Stomach smooth muscle (tissue), 2 donors: Measurements from ENCODE around the gene CD99.
"Not testable (repeated sequence)": the region's sequence is repeated elsewhere in the genome, so short reads cannot be mapped to it uniquely, and the experiment has no call there.

Experiments used
- H3K27ac ChIP-seq: one replicate; pipeline ENCODE4 v1.7.0; 2013; ENCODE audit warnings: mild to moderate bottlenecking, low read length, inconsistent platforms
- H3K27me3 ChIP-seq, 2 donors: one replicate each; pipeline ENCODE4 v1.7.0; 2013; ENCODE audit warnings: low read length in 2 of 2; ENCODE audit not compliant: insufficient read depth in 2 of 2, control insufficient read depth in 1 of 2
- H3K36me3 ChIP-seq, 2 donors: one replicate each; pipeline ENCODE4 v1.7.0; 2013; ENCODE audit warnings: low read length in 2 of 2; ENCODE audit not compliant: control insufficient read depth in 2 of 2, insufficient read depth in 2 of 2
- H3K4me1 ChIP-seq: one replicate; pipeline ENCODE4 v1.7.0; 2013; ENCODE audit warnings: low read length; ENCODE audit not compliant: control insufficient read depth, insufficient read depth
- H3K4me3 ChIP-seq, 2 donors: one replicate each; pipeline ENCODE4 v1.7.0; 2013; ENCODE audit warnings: low read length in 2 of 2
- H3K9ac ChIP-seq, 2 donors: one replicate each; pipeline ENCODE4 v1.7.0; 2013; ENCODE audit warnings: low read length in 2 of 2, mild to moderate bottlenecking in 1 of 2
- H3K9me3 ChIP-seq, 2 donors: one replicate each; pipeline ENCODE4 v1.7.0; 2013; ENCODE audit warnings: low read length in 2 of 2; ENCODE audit not compliant: control insufficient read depth in 2 of 2
- donor health status: healthy.
- donor health status: Pancreatic carcinoma.

Gene CD99

DNA sequence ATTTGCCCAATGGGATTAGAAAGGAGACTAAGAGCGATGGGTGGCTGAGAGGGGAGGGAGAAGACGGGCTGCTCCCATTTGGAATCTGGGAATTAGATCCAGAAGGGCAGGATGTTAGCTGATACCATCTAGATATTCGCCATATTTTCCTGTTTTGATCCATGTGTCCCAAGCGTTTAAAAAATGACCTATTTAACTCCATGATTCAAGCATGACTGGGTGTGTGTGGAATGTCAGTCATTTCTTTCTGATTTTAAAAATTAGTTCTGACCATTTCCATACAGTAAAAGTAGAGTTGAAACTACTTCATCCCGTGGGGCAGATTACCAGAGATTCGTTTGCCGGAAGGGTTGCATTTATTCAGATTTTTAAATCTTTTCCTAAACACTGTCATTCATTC lies 61.3 kb downstream of the CD99 start:
- not testable (repeated sequence) for H3K9ac ChIP-seq, H3K27ac ChIP-seq, H3K27me3 ChIP-seq, H3K9me3 ChIP-seq, H3K36me3 ChIP-seq, H3K4me3 ChIP-seq, H3K4me1 ChIP-seq

DNA sequence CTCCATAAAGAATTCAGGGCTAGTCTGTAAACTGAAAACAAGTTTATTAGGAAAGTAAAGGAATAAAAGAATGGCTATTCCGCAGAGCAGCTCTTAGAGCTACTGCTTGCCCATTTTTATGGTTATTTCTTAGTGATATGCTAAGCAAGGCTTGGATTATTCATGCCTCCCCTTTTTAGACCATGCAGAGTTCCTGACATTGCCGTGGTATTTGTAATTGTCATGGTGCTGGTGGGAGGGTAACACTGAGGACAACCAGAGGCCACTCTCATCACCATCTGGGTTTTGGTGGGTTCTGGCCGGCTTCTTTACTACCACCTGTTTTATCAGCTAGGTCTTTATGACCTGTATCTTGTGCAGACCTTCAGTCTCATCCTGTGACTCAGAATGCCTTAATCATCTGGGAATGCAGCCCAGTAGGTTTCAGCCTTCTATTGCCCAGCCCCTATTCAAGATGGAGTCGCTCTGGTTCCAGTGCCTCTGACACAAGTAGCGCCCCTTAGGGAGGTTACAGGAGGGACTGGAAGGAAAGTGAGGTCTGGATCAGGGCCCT lies 64.1 kb downstream of the CD99 start:
- not testable (repeated sequence) for H3K36me3 ChIP-seq, H3K9me3 ChIP-seq, H3K9ac ChIP-seq, H3K4me1 ChIP-seq, H3K4me3 ChIP-seq, H3K27ac ChIP-seq, H3K27me3 ChIP-seq

DNA sequence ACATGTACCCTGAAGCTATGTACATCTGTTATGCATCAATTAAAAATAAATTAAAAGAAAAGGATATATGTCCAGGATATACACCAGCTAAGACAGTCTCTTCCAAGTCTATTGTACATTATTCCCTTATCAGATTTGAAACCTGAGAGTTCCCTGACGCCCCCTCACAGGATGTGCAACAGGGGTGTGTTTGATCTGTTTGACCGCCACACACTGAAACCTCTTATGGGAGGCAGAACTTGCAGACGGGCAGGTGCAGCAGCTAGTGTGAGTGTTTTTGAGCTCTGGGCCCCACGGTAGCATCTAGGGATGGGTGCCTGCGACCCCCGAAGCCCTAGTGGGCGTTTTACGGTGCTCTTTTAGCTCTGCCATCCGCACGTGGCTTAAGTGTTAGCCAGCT lies 65.5 kb downstream of the CD99 start:
- no peak overlapping the region for H3K4me3 ChIP-seq
- H3K27me3 ChIP-seq, result peaks cover 0 to 3% of the 10 kb centered on the region in 2 donors
- no peaks in the 10 kb centered on the region for H3K4me1 ChIP-seq
- no peak overlapping the region for H3K27ac ChIP-seq
- H3K36me3 ChIP-seq, result no peaks in the 10 kb centered on the region
- H3K9me3 ChIP-seq, result no peaks in the 10 kb centered on the region
- H3K9ac ChIP-seq, result no peak overlapping the region

DNA sequence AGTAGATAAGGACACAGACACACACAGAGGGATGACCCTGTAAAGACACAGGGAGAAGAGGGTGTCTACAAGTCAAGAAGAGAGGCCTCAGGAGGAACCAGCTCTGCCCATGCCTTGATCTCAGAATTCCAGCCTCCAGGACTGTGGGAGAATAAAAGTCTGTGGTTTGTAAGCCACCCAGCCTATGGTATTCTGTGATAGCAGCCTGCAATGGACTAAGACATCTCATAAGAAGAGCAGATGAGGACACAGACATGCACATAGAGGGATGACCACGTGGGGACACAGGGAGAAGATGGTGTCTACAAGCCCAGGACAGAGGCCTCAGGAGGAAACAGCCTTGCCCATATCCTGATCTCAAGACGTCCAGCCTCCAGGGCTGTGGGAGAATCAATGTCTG lies 70.2 kb downstream of the CD99 start:
- Histone ChIP-seq H3K27me3 (peaks cover 0 to 3% of the 10 kb centered on the region in 2 donors), H3K9me3 (no peaks in the 10 kb centered on the region), H3K27ac (no peak overlapping the region), H3K4me1 (peaks cover 5% of the 10 kb centered on the region), H3K36me3 (no peaks in the 10 kb centered on the region), H3K4me3 (no peak overlapping the region), H3K9ac (no peak overlapping the region)

GRCh38 chrX:2762671-2763070 lies 71.6 kb downstream of the CD99 start:
- H3K4me1 ChIP-seq, result peaks cover 13% of the 10 kb centered on the region
- not testable (repeated sequence) for H3K27ac ChIP-seq, H3K4me3 ChIP-seq, H3K36me3 ChIP-seq, H3K9ac ChIP-seq, H3K27me3 ChIP-seq, H3K9me3 ChIP-seq

GRCh38 chrX:2764766-2765548 lies 73.9 kb downstream of the CD99 start:
- H3K27me3 ChIP-seq, H3K9me3 ChIP-seq, H3K4me3 ChIP-seq, H3K36me3 ChIP-seq, H3K27ac ChIP-seq, H3K9ac ChIP-seq: not testable (repeated sequence)
- peaks cover 17% of the 10 kb centered on the region for H3K4me1 ChIP-seq

GRCh38 chrX:2765549-2765830 lies 74.4 kb downstream of the CD99 start:
- H3K27me3 ChIP-seq, result peaks cover 0 to 2% of the 10 kb centered on the region in 2 donors
- H3K9me3 ChIP-seq, result peaks cover 0 to 4% of the 10 kb centered on the region in 2 donors
- H3K27ac ChIP-seq, result no peak overlapping the region
- no peak overlapping the region for H3K4me3 ChIP-seq
- H3K36me3 ChIP-seq, result no peaks in the 10 kb centered on the region
- H3K9ac ChIP-seq, result no peak overlapping the region
- H3K4me1 ChIP-seq, result peaks cover 17% of the 10 kb centered on the region

GRCh38 chrX:2766906-2767305 lies 75.8 kb downstream of the CD99 start:
- Histone ChIP-seq H3K9me3 (peaks cover 0 to 4% of the 10 kb centered on the region in 2 donors), H3K4me3 (no peak overlapping the region), H3K9ac (no peak overlapping the region), H3K27ac (peak overlapping the region; percentile 31), H3K27me3 (peaks cover 0 to 2% of the 10 kb centered on the region in 2 donors), H3K36me3 (no peaks in the 10 kb centered on the region), H3K4me1 (peaks cover 17% of the 10 kb centered on the region)

DNA sequence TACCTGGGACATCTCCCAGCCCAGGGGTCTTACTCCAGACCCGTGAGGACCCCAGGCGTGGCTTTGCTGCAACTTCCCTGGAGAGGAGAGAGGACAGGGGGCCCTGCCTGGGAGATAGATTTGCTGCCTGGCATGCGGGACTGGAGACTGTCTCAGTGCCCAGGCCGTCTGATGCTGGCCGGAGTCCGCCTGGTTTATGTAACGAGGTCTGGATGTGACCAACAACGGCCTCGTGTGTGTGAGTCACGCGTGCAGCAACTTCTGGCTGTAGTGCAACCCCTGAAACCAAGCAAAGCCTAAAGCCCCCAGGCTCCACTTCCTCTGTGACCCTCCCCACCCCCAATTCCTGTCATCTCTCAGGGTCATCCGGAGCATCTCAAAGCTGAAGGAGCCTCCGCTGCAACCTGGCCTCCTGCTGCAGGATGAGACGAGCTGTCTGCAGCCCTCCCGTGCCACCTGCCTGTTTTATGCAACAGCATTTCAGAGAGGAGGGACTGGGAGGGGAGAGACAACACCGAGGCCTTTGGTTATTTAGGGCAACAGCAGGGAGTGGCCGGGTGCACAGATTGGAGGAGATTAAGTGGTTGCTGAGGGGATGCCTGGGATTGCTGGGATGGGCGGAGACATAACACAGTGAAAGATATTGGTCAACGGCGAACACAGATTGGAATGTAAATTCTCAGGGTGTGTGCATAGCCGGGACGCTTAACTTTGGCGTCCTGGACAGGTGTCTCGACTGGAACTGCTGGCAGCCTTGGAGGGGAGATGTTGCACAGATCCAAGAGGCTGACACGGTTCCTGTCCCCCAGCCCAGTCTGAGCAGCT lies 76.7 kb downstream of the CD99 start:
- Histone ChIP-seq H3K9ac (no peak overlapping the region), H3K4me1 (peaks cover 17% of the 10 kb centered on the region), H3K4me3 (no peak overlapping the region), H3K27ac (peak overlapping the region; percentile 31), H3K9me3 (peaks cover 0 to 4% of the 10 kb centered on the region in 2 donors), H3K36me3 (no peaks in the 10 kb centered on the region), H3K27me3 (peaks cover 0 to 2% of the 10 kb centered on the region in 2 donors)

GRCh38 chrX:2769615-2770014 lies 78.5 kb downstream of the CD99 start:
- Histone ChIP-seq H3K36me3 (no peaks in the 10 kb centered on the region), H3K9me3 (peaks cover 6 to 7% of the 10 kb centered on the region in 2 donors), H3K4me3 (no peak overlapping the region), H3K27me3 (peaks cover 0 to 8% of the 10 kb centered on the region in 2 donors), H3K27ac (no peak overlapping the region), H3K9ac (no peak overlapping the region), H3K4me1 (peaks cover 17% of the 10 kb centered on the region)
